ENCODE data around the gene GRB10. TPM values are rescaled to one million over a fixed set of nuclear protein-coding genes. Genes with fewer than 3 reads are reported as not detected.

Gene GRB10
- total and polyA plus RNA-seq, 2 of the 8 experiments (the other 6 are each of a cell fraction or from before 2014, with no cell fraction given), result 35.7 to 97.0 TPM

DNA sequence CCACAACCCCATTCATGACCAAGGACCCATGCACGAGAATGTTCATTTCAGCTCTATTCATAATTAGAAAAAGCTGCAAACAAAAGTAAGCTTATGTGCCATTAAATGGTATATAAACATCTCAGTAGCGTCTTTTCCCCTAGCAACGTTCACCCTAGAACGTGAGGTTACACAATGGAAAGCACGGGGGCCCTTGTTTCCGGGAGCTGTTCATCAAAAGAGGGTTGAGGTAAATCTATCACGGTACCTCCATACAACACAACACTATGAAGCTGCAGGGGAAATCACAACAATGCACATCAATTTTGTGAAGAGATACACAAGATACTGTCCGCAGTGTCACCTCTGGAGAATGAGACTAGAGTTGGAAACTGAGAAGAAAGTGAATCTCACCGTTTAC is 136.6 kb downstream of the GRB10 start (continued):
- no peak for TF ChIP-seq RAD21 (IDR thresholded peaks at IDR 0.05 in 1 of 2, conservative IDR thresholded peaks at IDR 0.05 in 1 of 2; ENCODE audit: low read depth in 2 of 2, low read length in 2 of 2)
- TF ChIP-seq SIRT6 (IDR thresholded peaks at IDR 0.05; ENCODE audit: low read length), result no peak
- TF ChIP-seq JUN (IDR thresholded peaks at IDR 0.05; ENCODE audit: low read depth, low read length), result no peak
- no peak for TF ChIP-seq KDM5A (IDR thresholded peaks at IDR 0.05; ENCODE audit: low read length)
- no peak for TF ChIP-seq SRF (IDR thresholded peaks at IDR 0.05; ENCODE audit: low read depth, low read length)

Data from H1 (cell line).